PC-3 (cell line): Measurements from ENCODE around the gene TGM3. TPM values are rescaled to one million over a fixed set of nuclear protein-coding genes. Genes with fewer than 3 reads are reported as not detected.

Experiments
- ATAC-seq: fragments of 200-7000 bp; cut with Tn5 transposase; 2 replicates; pipeline ENCODE4 v1.9.1; 2020; ENCODE audit warnings: mild to moderate bottlenecking, moderate library complexity
- BruUV-seq: library from RNA; stranded (reverse); fragments of 400-500 nt; replicated peaks from 2 replicates; lab custom pipeline; 2021; lab: Mats Ljungman, UMichigan
- CTCF ChIA-PET: fragments of 300-600 bp; sonication (Branson Sonifier 250); formaldehyde crosslinking; loops from one replicate; lab custom pipeline; 2022; ENCODE audit warnings: antibody characterized with exemption; lab: Charles Lee
- POLR2A ChIA-PET: fragments of 300-600 bp; sonication (Branson Sonifier 250); formaldehyde crosslinking; loops from one replicate; lab custom pipeline; 2022; ENCODE audit warnings: antibody characterized with exemption; ENCODE audit not compliant: unreplicated experiment; lab: Charles Lee
- DNase-seq: peaks from one replicate; pipeline ENCODE4 v3.0.0-alpha.2; 2015
- H2AFZ ChIP-seq: fragments of 300-600 bp; sonication (generic); 2 replicates; pipeline ENCODE4 v1.6.0; 2016; ENCODE audit warnings: antibody characterized with exemption, low read length
- H3F3A ChIP-seq: fragments of 300-600 bp; sonication (generic); one replicate; pipeline ENCODE4 v1.6.0; 2017; ENCODE audit warnings: antibody characterized with exemption, low read length, control low read depth, mild to moderate bottlenecking; ENCODE audit not compliant: unreplicated experiment
- H3K27ac ChIP-seq: fragments of 300-600 bp; sonication (generic); 2 replicates; pipeline ENCODE4 v1.5.1; 2016; ENCODE audit warnings: mild to moderate bottlenecking, low read length
- H3K27me3 ChIP-seq: fragments of 300-600 bp; sonication (generic); 2 replicates; pipeline ENCODE4 v1.6.1; 2016; ENCODE audit warnings: low read length, mixed read lengths
- H3K36me3 ChIP-seq: fragments of 300-600 bp; sonication (generic); 2 replicates; pipeline ENCODE4 v1.6.1; 2016; ENCODE audit warnings: low read depth, mixed run types, low read length, mixed read lengths
- H3K4me1 ChIP-seq: fragments of 300-600 bp; sonication (generic); 2 replicates; pipeline ENCODE4 v1.5.1; 2016; ENCODE audit warnings: low read length; ENCODE audit not compliant: insufficient read depth
- H3K4me2 ChIP-seq: fragments of 300-600 bp; sonication (generic); 2 replicates; pipeline ENCODE4 v1.6.0; 2016; ENCODE audit warnings: low read length
- H3K4me3 ChIP-seq: fragments of 300-600 bp; sonication (generic); 2 replicates; pipeline ENCODE4 v1.5.1; 2016; ENCODE audit warnings: mild to moderate bottlenecking, low read length, mixed read lengths
- H3K79me2 ChIP-seq: fragments of 300-600 bp; sonication (generic); 2 replicates; pipeline ENCODE4 v1.6.1; 2017; ENCODE audit warnings: low read length, mixed read lengths
- H3K9ac ChIP-seq: fragments of 300-600 bp; sonication (generic); 2 replicates; pipeline ENCODE4 v1.6.0; 2016; ENCODE audit warnings: mild to moderate bottlenecking, low read length
- H3K9me2 ChIP-seq: fragments of 300-600 bp; sonication (generic); replicated peaks from 2 replicates; pipeline ENCODE4 v1.6.1; 2016; ENCODE audit warnings: mixed run types, low read length, mixed read lengths
- H3K9me3 ChIP-seq: fragments of 300-600 bp; sonication (generic); 2 replicates; pipeline ENCODE4 v1.6.1; 2016; ENCODE audit warnings: low read length, mixed read lengths
- H4K20me1 ChIP-seq: fragments of 300-600 bp; sonication (generic); 2 replicates; pipeline ENCODE4 v1.6.1; 2016; ENCODE audit warnings: low read length, mixed read lengths
- EZH2 ChIP-seq: fragments of 300-600 bp; sonication (generic); IDR thresholded peaks from one replicate; pipeline ENCODE4 v1.6.1; 2017; ENCODE audit warnings: antibody characterized with exemption, mild to moderate bottlenecking, low read length; ENCODE audit not compliant: unreplicated experiment
- EZH2phosphoT487 ChIP-seq: fragments of 300-600 bp; sonication (generic); IDR thresholded peaks from 2 replicates; pipeline ENCODE4 v1.6.1; 2018; ENCODE audit warnings: mild to moderate bottlenecking, antibody characterized with exemption, low read length, borderline replicate concordance
- intact Hi-C: fragments of 100-400 bp; cut with micrococcal nuclease; formaldehyde crosslinking; loops from 2 replicates; pipeline ENCODE4 v1.9.0; 2023
- total RNA-seq: library from RNA; depleted of rRNA; stranded (reverse); fragments of >200 nt; gene quantifications from 2 replicates; pipeline ENCODE4 v1.2.3, GENCODE V29; 2014
- TF ChIP-seq, protein P1 (sequence below): fragments of 300-600 bp; sonication (generic); conservative IDR thresholded peaks from 2 replicates; pipeline ENCODE4 v1.5.1; 2017; ENCODE audit warnings: antibody characterized with exemption, low read depth, mild to moderate bottlenecking, low read length

TGM3 gene
- total RNA-seq, 1 experiment from 2014 or later, result not detected

DNA sequence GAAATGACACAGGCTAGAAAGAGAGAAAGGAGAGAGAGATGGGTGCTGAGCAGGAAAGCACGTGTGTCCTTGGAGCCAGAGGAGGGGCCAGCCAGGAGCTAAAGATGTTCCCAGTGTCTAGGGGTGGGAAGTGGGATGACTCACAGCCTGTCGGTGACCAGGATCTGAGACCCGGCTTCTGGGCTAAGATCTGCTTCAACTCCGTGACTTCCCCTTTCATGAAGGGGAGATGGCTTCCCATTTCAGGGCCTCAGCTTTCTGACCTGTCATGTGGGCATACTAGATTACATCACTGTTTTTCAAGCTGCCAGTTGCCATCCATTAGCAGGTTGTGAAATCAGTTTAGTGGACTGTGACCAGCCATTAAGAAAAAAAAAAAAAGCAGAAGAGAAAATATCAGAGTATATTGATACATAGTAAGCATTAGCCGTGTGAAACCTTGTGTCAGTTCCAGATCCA is 5.4 kb downstream of the TGM3 start:
- H2AFZ ChIP-seq, result no peak overlapping the region
- no peak overlapping the region for H3K9ac ChIP-seq
- TF ChIP-seq, protein P1, sequence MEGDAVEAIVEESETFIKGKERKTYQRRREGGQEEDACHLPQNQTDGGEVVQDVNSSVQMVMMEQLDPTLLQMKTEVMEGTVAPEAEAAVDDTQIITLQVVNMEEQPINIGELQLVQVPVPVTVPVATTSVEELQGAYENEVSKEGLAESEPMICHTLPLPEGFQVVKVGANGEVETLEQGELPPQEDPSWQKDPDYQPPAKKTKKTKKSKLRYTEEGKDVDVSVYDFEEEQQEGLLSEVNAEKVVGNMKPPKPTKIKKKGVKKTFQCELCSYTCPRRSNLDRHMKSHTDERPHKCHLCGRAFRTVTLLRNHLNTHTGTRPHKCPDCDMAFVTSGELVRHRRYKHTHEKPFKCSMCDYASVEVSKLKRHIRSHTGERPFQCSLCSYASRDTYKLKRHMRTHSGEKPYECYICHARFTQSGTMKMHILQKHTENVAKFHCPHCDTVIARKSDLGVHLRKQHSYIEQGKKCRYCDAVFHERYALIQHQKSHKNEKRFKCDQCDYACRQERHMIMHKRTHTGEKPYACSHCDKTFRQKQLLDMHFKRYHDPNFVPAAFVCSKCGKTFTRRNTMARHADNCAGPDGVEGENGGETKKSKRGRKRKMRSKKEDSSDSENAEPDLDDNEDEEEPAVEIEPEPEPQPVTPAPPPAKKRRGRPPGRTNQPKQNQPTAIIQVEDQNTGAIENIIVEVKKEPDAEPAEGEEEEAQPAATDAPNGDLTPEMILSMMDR, result no peak
- no peak for TF ChIP-seq EZH2phosphoT487
- TF ChIP-seq EZH2, result no peak
- H3K9me3 ChIP-seq, result no peaks in the 10 kb centered on the region
- no peak overlapping the region for H3K4me2 ChIP-seq
- ATAC-seq (no peak), DNase-seq (no peak)
- no peak overlapping the region for H3K27ac ChIP-seq
- no peak overlapping the region for H3K4me3 ChIP-seq
- intact Hi-C loops, result no loop called here
- ChIA-PET CTCF (no interaction called here), POLR2A (no interaction called here)
- no peaks in the 10 kb centered on the region for H4K20me1 ChIP-seq
- no peaks in the 10 kb centered on the region for H3K9me2 ChIP-seq
- H3K79me2 ChIP-seq, result no peaks in the 10 kb centered on the region
- BruUV-seq, result no TSS peak
- no peaks in the 10 kb centered on the region for H3F3A ChIP-seq
- peaks cover 46% of the 10 kb centered on the region for H3K27me3 ChIP-seq
- H3K4me1 ChIP-seq, result peaks cover 5% of the 10 kb centered on the region
- H3K36me3 ChIP-seq, result no peaks in the 10 kb centered on the region

- no peak for DNase-seq
- no peak overlapping the region for H3K9ac ChIP-seq
- H3K36me3 ChIP-seq, result no peaks in the 10 kb centered on the region
- H3K9me2 ChIP-seq, result no peaks in the 10 kb centered on the region
- TF ChIP-seq, protein P1, result no peak
- TF ChIP-seq EZH2 (no peak), EZH2phosphoT487 (no peak)
- intact Hi-C loops, result no loop called here
- peaks cover 39% of the 10 kb centered on the region for H3K27me3 ChIP-seq
- peaks cover 5% of the 10 kb centered on the region for H3K4me1 ChIP-seq
- H3K4me2 ChIP-seq, result no peak overlapping the region
- ChIA-PET POLR2A (no interaction called here), CTCF (no interaction called here)
- no peaks in the 10 kb centered on the region for H3K9me3 ChIP-seq
- no peaks in the 10 kb centered on the region for H3K79me2 ChIP-seq
- no peaks in the 10 kb centered on the region for H4K20me1 ChIP-seq
- no peak overlapping the region for H3K27ac ChIP-seq
- no peaks in the 10 kb centered on the region for H3F3A ChIP-seq
- BruUV-seq, result no TSS peak
- H2AFZ ChIP-seq, result no peak overlapping the region
- no peak overlapping the region for H3K4me3 ChIP-seq
- no peak for ATAC-seq
Measured at GRCh38 chr20:2302384-2303060, 6.7 kb downstream of the TGM3 start.

GRCh38 chr20:2303673-2304072 is 7.9 kb downstream of the TGM3 start:
- Histone ChIP-seq H3K4me1 (peaks cover 5% of the 10 kb centered on the region), H3K27me3 (peaks cover 30% of the 10 kb centered on the region), H3K9me2 (no peaks in the 10 kb centered on the region), H3K36me3 (no peaks in the 10 kb centered on the region), H3K79me2 (no peaks in the 10 kb centered on the region), H3K9me3 (no peaks in the 10 kb centered on the region), H2AFZ (no peak overlapping the region), H3K4me2 (no peak overlapping the region), H3K9ac (0 out of 2 replicates have a peak overlapping the region, but pooled peaks have one; percentile 13), H4K20me1 (no peaks in the 10 kb centered on the region), H3K4me3 (no peak overlapping the region), H3K27ac (peak overlapping the region; percentile 30), H3F3A (no peaks in the 10 kb centered on the region)
- ATAC-seq (no peak), DNase-seq (peak; percentile 46)
- POLR2A ChIA-PET, result no interaction called here
- BruUV-seq, result no TSS peak
- CTCF ChIA-PET, result no interaction called here
- TF ChIP-seq EZH2phosphoT487 (no peak), EZH2 (no peak)
- TF ChIP-seq, protein P1, result no peak
- intact Hi-C loops, result no loop called here
